Hindlimb muscle (tissue), 1 donor: Measurements from ENCODE around the gene KLHL20. TPM values are rescaled to one million over a fixed set of nuclear protein-coding genes. Genes with fewer than 3 reads are reported as not detected.
A peak's percentile ranks its signal among the peaks of the same experiment; 100 is the strongest.
"Not testable (repeated sequence)": the region's sequence is repeated elsewhere in the genome, so short reads cannot be mapped to it uniquely, and the experiment has no call there.

Experiments
- DNase-seq: peaks from one replicate; pipeline ENCODE4 v3.0.0-alpha.2; 2013
- polyA plus RNA-seq: library from polyadenylated mRNA; unstranded; fragments of 120-200 nt; gene quantifications from one replicate; pipeline ENCODE4 v1.2.1, GENCODE V29; 2013; ENCODE audit not compliant: insufficient read length

The KLHL20 gene
- polyA plus RNA-seq, 1 donor = 21.5 TPM

- no peak for DNase-seq
These were observed 39.0 kb downstream of the KLHL20 start for GRCh38 chr1:173753830-173754229.

GRCh38 chr1:173757666-173758065, 42.9 kb downstream of the KLHL20 start:
- DNase-seq = no peak

GRCh38 chr1:173758110-173758509, 43.3 kb downstream of the KLHL20 start:
- no peak for DNase-seq

GRCh38 chr1:173758980-173759379, 44.2 kb downstream of the KLHL20 start:
- DNase-seq = no peak

GRCh38 chr1:173764331-173764730, 49.5 kb downstream of the KLHL20 start:
- DNase-seq = not testable (repeated sequence)

- no peak for DNase-seq
These were observed 53.4 kb downstream of the KLHL20 start for GRCh38 chr1:173768206-173768605.

- DNase-seq = no peak
These were observed 54.0 kb downstream of the KLHL20 start for GRCh38 chr1:173768827-173769226.

GRCh38 chr1:173770330-173770729, 55.5 kb downstream of the KLHL20 start:
- DNase-seq = not testable (repeated sequence)

- DNase-seq = no peak
These were observed 56.8 kb downstream of the KLHL20 start for GRCh38 chr1:173771560-173771959.

- DNase-seq = no peak
These were observed 60.9 kb downstream of the KLHL20 start for GRCh38 chr1:173775578-173776226.

GRCh38 chr1:173779936-173780335, 65.2 kb downstream of the KLHL20 start:
- no peak for DNase-seq

- no peak for DNase-seq
These were observed 70.2 kb downstream of the KLHL20 start for GRCh38 chr1:173784997-173785396.

- DNase-seq = no peak
These were observed 75.1 kb downstream of the KLHL20 start for GRCh38 chr1:173789841-173790240.

GRCh38 chr1:173798078-173798477, 83.3 kb downstream of the KLHL20 start:
- no peak for DNase-seq

GRCh38 chr1:173799995-173800394, 85.2 kb downstream of the KLHL20 start:
- not testable (repeated sequence) for DNase-seq

- DNase-seq = no peak
These were observed 88.2 kb downstream of the KLHL20 start for GRCh38 chr1:173802961-173803360.

GRCh38 chr1:173813654-173814053, 98.9 kb downstream of the KLHL20 start:
- not testable (repeated sequence) for DNase-seq

GRCh38 chr1:173818459-173818858, 103.7 kb downstream of the KLHL20 start:
- DNase-seq = no peak

- DNase-seq = no peak
These were observed 106.9 kb downstream of the KLHL20 start for GRCh38 chr1:173821680-173822079.

- DNase-seq = no peak
These were observed 109.1 kb downstream of the KLHL20 start for GRCh38 chr1:173823781-173824314.

GRCh38 chr1:173824315-173825081, 109.7 kb downstream of the KLHL20 start, which contains the start of the genes CENPL and DARS2:
Gene CENPL, minus strand, starts transcription at chr1:173824883. Its CDS starts 13,584 bp downstream, at chr1:173811299.
Gene DARS2, plus strand, starts transcription at chr1:173824673. Its CDS starts 557 bp downstream, at chr1:173825230.
- DNase-seq = peak; percentile 98

- DNase-seq = no peak
These were observed 112.8 kb downstream of the KLHL20 start for GRCh38 chr1:173827611-173828010.

- DNase-seq = no peak
These were observed 118.0 kb downstream of the KLHL20 start for GRCh38 chr1:173832748-173833147.
